GM21619 (cell line): ENCODE measurements around the gene SYNGR1.

Source experiments
- ATAC-seq: cut with Tn5 transposase; IDR thresholded peaks from one replicate; pipeline ENCODE4 v1.9.1; 2021; ENCODE audit not compliant: unreplicated experiment

The SYNGR1 gene

DNA sequence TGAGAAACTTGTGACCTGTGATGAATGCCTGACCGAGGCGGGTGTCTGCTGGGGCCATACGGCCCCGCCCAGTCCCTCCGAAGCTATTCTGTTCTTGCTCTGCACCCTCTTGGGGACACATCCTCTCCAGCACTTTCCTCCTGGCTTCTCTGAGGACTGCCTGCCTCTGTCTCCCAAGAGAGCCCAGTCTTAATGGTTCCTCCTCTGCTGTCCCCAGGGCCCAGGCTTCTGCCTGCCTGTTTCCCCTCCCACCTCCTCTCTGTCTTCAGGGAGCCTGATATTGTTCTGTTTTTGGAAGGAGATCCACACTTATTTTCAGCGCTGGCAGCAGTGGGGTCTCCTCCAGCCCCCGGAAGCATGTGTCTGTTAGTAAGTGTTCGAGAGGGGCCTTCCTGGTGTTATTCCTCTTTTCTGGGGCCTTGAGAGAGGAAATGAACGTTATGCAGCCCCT, 18.7 kb downstream of the SYNGR1 start:
- no peak for ATAC-seq

DNA sequence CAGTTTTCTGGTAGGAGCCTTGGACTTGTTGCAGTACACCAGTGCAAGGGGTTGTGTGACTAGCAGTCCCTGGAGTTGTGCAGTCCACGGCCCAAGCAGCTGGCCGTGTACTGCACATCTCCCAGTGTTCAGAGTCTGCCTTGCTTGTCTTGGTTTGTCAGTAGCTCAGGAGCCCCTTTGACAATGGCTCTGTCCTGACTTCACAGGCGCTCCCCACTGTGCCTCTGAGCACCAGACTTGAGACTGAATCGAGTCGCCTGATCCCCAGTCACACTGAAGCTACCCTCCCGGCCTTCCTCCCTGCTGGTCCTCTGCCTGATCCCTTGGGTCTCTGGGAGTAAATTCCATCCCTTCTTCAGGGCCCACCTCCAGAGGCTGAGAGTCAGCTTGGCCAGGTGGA, 19.4 kb downstream of the SYNGR1 start:
- ATAC-seq, result no peak

DNA sequence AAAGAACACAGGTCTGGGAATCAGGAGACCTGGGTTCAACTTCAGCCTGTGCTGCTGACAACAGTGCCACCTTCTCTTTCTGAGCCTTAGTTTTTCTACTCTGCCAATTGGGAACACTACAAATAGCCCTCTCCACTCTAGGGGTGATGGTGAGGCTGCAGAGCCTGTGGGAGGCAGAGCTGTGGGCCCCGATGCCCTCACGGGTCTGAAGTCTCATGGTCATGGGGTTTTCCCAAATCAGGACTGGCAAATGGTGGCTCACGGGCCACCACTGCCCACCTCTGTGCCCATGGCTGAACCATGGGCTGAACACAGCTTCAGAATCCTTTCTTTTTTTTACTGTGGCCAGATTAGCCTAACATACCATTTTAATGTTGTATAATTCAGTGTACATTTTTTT, 19.8 kb downstream of the SYNGR1 start:
- no peak for ATAC-seq

DNA sequence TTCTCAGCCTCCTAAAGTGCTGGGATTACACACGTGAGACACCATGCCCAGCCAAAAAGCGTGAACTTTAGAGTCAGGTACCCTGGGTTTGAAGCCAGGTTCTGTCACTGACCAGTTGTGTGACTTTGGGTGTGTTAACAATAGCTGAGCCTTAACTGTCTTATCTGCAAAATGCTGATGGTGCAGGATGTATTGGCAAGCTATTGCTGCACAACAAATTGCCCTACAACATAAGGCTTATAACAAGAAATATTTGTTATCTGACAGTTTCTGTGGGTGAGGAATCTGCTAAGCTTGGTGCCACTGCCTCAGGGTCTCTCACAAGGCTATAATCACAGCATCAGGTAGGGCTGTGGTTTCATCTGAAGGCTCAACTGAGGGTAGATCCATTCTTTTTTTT, 21.9 kb downstream of the SYNGR1 start:
- no peak for ATAC-seq

DNA sequence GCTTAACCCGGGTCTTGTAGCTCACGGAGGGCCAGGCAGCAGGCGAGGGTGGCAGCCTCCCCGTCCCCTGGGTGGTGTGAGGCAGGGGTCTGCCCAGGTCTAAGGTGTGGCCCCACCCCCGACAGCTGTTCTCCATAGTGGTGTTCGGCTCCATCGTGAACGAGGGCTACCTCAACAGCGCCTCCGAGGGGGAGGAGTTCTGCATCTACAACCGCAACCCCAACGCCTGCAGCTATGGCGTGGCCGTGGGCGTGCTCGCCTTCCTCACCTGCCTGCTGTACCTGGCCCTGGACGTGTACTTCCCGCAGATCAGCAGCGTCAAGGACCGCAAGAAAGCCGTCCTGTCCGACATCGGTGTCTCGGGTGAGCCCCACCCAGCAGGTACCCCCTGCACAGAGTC, 24.4 kb downstream of the SYNGR1 start:
- no peak for ATAC-seq

DNA sequence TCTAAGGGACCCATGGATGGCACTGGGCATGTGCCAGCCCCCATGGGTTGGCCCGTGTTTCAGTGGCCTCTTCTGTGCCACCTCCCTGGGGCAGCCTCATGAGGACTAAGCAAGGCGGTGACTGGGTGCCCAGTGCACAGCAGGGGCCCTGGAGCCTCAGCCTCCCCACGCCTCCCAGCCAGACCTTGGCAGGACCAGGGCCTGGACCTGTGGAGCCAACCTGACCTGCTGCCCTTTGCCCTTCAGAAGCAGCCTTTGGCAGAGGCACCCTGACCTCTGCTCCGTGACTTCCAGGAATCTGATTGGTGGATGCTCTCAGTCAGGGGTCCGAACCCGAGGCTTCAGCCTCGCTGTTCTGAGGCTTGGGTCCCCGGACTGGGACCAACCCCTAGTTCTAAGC, 25.0 kb downstream of the SYNGR1 start:
- no peak for ATAC-seq

DNA sequence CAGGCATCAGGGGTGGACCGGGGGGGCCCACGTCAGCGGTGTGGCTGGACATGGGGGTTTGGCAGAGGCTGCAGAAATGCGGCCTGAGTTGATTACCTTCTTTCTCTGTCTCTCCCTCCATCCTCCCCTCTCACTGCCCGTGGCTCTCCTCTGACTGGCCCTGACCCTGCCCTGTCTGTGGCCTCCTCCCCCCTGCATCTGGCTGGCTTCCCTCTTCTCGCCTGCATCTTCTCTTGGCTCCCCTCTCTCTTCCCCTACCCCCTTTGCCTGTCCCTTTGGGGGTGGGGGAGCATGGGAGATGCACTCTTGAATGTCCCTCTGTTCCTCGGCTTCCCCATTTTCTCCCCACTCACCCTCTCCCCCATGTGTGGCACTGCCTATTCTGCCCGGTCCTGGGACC, 25.9 kb downstream of the SYNGR1 start:
- ATAC-seq, result no peak

DNA sequence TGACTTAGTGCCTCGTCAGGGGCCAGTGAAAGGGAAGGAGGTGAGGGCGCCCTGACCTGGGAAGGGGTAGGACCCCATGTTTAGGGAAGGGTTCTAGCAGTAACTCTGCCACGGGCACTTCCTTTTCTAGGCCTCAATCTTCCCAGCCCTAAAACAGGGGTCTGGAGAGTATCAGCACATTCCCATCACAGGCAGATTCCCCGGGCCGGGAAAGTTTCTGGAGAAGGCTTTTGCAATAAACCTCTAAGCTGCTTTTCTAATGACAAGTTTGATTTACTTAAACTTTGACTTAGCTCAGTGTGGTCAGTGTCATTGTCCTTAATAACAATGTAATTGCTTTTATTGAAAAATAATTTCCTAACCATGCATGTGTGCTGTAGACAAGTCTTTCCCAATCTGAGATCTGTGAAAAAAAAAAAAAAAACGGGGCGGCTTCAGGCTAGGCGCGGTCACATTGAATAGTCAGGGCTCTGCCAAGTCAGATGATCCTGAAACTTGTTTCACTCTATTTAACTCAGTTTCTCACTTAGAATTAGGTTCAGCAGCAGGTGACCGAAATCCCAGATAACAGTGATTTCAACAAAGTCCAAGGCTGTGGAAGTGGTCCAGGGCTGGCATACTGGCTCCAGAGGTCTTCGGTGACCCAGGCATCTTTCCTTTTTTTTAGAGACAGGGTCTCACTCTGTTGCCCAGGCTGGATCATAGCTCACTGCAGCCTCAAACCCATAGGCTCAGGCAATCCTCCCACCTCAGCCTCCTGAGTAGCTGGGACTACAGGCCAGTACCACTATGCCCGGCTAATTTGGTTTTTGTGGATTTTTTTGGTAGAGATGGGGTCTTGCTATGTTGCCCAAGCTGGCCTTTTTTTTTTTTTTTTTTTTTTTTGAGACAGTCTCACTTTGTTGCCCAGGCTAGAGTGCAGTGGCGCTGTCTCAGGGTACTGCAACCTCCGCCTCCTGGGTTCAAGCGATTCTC, 30.3 kb downstream of the SYNGR1 start:
- ATAC-seq, result no peak

DNA sequence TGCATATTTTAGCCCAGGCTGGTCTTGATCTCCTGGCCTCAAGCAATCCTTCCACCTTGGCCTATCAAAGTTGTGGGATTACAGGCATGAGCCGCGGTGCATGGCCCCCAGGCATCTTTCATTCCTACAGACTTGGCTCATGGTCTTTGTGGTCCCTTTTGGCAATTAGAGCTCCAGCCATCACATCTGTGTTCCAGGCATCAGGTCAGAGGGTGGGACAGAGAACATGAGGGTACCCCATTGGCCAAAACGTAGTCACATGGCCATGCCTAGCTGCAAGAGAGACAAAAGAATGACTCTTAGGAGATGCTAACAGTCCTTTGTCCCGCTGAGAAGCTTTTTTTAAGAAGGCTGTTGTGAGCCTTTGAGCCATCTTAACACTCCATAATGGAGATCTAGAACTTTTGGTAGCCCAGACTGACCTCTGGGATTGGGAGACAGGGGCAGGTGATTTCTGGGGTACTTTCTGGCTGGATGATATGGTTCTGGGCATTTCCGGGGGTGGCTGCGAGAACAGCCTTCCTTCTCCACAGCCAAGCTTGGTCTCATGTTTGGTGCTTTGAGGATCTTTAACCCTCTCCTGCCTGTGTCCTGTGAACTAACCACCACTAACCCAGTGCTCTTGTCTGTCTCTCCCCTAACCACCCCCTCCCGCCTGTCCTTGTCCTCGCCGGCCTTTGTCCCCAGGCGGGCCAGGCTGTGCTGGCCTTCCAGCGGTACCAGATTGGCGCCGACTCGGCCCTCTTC, 31.4 kb downstream of the SYNGR1 start:
- ATAC-seq, result no peak

DNA sequence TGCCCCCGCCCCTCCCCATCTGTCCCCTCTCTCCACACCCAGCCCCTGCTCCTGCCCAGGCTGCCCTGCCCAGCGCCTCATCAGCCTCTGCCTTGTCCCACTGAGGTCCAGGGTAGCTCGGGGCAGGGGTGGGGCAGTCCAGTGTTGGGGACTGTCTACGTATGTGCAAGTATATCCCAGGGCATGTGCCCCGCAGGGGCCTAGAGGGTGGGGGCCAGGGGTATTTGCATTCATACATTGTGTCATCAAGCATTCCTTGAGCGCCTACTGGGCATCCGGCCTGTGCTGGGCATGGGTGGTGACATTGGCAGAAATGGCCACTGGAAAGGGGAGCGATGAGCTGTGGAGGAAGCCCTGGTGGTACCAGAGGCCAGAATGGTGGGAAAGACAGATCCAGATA, 32.1 kb downstream of the SYNGR1 start:
- no peak for ATAC-seq

DNA sequence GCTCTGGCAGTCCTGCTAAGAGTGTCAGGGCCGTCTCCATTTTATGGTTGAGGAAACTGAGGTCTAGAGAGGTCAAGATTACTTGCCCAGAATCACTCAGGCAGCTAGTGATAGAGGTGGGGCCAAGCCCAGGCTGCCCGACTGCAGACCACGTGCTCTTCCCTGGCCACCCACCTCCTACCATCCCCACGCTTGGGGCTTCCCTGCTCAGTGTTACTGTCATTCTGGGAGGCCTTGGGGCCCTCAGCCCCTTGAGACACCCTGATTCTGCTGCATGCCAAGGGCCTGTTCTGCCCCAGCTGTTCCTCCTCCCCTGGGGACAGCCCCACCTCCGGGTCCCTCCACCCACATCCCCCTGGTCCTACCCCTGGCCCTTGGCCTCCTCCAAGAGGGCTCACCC, 32.6 kb downstream of the SYNGR1 start:
- peak; percentile 54 for ATAC-seq

DNA sequence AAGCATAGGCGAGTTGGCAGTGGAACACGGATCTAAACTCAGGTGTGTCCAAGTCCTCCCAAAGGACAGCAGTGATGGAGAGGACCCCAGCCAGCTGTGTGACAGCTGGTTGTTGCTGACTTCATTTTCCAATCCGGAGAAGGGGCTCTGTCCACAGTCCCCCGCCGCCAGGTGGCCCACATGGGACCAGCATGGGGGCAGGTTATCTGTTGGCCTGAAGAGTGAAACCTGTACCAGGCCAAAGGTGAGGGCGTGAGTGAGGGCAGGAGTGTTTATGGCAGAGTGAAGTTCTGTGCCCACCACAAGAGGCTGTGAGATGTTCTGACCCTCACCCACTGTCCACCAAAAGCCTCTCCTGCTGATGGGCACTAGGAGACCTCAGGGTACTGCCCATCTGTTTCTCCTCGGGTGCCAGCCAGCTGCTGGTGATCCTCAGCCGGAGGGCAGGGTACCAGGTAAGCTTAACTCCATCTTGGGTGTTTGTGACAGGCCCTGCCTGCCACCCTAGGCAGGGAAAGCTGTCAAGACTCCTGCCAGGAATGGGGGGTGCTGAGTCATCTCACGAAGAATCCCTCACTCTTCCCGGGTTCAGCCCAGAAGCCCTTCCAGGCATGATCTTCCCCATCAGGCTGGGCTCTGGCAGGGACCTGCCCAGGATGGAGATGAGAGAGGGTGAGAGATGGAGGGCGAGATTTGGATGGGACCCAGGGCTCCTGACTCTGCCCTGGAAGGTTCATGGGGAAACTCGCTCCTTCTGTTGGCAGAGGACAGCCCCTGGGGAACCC, 34.2 kb downstream of the SYNGR1 start:
- ATAC-seq, result no peak

DNA sequence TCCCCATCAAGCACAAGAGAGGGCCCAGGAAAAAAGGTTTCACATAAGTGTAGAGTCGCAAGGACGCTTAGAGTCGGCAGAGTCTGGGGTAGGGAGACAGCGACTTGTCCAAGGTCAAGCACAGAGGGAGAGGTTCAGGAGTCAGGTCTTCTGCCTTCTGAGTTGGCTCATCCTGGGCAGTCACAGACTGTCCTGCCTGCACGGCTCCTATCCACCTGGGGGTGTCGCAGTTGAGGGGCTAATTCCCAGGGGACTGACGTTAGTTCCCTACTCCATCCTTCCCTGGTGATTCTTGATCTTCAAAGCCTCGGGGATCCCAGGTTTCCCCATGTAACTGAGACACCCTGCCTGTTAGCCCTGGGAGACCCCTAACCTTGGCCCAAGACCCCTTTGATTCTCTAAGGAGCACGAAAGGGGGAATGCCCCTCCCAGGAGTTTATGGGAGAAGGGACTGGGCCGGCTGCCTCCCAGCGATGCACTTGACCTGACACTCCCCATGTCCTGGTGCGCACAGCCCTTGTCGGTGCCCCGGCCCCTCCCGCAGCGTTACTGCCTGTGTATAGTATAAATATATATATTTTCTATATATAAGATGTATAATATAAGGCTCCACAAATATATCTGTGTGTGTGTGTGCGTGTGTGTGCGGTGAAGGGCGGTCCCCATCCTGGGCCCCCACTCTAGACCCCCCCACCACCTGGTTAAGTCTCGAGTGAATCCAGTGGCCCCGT, 35.1 kb downstream of the SYNGR1 start:
- no peak for ATAC-seq

DNA sequence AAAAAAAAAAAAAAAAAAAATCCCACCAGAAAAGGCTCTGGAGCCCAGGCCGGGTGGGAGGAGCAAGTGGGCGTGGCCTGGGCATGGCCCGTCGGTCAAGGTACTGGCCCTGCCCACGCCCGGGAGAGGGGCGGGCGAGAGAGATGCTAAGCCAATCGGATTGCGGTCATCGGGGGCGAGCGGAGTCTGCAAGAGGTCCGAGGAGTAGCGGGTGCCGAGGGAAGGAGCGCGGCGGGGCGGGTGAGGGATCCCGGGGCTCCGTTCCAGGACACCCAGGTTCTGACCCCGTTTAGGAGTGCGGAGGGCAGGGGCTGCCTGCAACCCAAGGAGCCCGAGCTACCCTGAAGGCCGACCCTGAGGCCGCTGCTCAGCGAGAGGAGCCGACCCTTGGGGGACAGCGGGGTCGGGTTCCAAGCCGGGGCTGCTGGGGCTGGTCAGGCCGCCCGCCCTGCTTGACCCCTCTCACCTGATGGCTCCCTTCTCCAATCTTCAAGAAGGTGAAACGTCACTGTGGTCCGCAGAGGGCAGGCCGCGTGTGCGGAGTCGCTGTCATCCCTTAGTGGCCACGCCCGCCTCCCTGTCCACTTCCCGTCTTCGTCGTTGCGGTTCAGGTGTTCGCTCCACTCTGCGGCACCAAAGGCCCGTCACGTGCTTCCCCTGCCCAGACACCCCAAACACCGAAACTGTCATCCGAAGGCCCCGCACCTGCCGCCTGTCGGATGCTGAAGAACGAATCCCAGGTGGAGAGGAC, 38.6 kb downstream of the SYNGR1 start:
- no peak for ATAC-seq

DNA sequence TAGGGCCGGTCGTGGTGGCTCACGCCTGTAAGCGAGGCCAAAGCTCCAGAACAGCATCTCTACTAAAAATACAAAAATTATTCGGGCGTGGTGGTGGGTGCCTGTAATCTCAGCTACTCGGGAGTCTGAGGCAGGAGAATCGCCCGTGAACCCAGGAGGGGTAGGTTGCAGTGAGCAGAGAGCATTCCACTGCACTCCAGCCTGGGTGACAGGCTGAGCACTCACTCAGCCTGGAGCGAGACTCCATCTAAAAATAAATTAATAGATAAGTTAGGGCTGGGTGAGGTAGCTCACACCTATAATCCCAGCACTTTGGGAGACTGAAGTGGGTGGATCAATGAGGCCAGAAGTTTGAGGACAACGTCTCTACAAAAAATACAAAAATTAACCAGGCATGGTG, 39.6 kb downstream of the SYNGR1 start:
- no peak for ATAC-seq

DNA sequence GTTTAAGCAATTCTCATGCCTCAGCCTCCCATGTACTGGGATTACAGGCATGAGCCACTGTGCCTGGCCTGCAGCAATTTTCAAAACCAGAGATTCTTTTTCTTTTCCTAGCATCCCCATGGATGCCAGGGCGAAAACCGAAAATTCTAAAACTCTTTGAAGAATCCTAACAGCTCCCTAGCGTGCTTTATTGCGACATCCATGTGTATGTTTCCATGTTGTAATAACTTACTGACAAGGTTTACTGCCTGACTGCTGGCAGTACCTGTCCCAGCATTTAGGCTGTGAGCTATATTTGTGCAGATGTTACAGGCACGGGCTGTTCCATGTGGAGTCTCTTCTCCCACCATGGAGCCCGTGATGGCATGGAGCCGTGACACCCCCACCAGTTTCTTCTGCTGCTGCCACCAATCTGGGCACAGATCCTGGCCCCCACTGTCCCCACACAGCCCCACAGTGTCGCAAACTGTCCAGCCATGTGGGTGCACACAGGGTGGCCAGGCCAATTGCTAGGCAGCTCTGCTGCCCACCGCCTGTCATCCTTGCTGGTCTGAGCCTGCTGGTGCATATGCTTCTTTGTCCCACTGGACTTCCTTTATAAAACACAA, 42.7 kb downstream of the SYNGR1 start:
- no peak for ATAC-seq

DNA sequence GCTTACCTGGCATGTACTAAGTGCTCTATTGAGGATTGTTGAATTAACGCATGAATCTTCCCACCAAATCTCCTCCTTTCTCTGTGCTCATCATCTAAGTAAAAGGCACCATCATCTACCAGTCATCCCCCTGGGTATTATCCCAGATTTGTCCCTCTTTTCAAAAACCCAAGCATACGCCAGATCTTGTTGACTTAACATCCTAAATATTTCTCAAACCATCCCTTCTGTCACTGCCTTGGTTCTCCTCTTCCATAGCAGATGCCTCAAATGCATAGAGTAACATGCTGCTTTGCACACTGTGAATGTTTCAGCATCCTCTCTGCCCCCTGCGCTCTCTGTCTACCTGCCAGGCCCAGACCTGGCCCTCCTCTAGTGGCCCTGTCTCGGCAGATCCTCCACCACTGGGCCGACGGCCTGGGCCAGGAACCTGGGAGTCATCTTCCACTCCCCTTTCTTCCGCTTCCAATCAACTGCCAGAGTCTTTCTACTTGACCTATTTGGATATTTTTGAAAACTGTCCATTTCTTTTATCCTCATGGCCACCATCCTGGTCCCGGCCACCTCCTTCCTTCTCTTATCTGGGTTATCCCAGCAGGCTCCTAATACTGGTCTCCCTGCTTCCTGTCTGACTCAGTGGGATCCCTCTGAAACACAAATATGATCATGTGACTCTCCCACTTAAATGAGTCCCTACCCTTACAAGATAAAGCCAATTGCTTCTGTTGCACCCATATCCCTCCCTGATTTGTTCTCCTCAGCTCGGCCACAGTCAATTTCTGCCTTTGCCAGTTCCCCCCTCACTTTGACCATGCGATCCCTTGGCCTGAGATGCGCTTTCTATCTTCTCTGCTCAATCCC, 46.4 kb downstream of the SYNGR1 start:
- no peak for ATAC-seq

DNA sequence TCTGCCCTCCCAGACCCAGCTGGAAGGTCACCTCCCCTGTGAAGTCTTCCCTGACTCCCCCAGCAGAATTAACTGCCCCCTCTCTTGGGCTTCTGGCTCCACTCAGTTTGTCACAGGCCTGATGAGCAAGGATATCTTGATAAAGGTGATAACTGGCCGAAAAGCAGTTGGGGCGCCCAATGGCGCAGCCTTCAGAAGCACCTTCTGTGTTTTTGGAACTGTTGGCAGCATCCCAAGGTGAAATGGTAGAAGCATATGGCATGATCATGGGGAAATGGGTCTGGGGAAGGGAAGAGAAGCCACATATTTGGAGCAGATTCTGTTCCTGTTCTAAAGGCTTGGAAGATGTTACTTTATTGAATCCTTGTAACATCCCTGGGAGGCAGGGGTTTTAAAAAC, 47.0 kb downstream of the SYNGR1 start:
- no peak for ATAC-seq

DNA sequence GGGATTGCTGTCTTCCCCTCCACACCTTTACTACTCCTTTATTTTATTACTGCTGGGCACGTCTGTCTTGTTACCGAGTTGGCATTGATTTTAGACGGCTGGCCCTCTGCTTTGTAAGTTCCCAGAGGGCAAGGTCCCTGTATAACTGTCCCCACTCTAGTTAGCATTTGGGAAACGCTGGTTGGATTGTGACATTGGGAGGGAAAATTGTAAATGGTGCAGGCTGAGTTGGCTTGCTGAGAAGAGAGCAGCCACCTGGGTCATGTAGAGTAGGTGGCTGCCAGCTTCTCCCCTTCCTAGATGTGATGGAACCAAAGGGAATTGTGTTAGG, 51.5 kb downstream of the SYNGR1 start:
- no peak for ATAC-seq
